Suppressor macrophage treated with lipopolysaccharide for 1 hour (primary cell): ENCODE data around the gene GAP43.

Source experiments
- DNase-seq, 3 donors: peaks; one replicate each; pipeline ENCODE4 v3.0.0-alpha.2; 2020 to 2022

The GAP43 gene

GRCh38 chr3:115766587-115767482 lies 143.5 kb downstream of the GAP43 start:
- peak in 1 of 3 donors; percentile 2 for DNase-seq

GRCh38 chr3:115768661-115769060 lies 145.4 kb downstream of the GAP43 start:
- no peak for DNase-seq
